ENCODE results near the gene ZDBF2. TPM values are rescaled to one million over a fixed set of nuclear protein-coding genes. Genes with fewer than 3 reads are reported as not detected.

ZDBF2 gene
- total RNA-seq, 1 donor from 2014 or later = 8.0 TPM

GRCh38 chr2:206305523-206306245 lies 31.2 kb downstream of the ZDBF2 start:
- Mint-ChIP-seq H3K9me3 (no peaks in the 10 kb centered on the region), H3K27me3 (no peaks in the 10 kb centered on the region), H3K4me3 (no peak overlapping the region), H3K36me3 (ENCODE audit: low read depth) (peaks cover 14% of the 10 kb centered on the region), H3K4me1 (no peaks in the 10 kb centered on the region), H3K27ac (no peak overlapping the region)
- ATAC-seq (ENCODE audit: low read depth) (no peak), DNase-seq (no peak)
- TF ChIP-seq, protein P1, sequence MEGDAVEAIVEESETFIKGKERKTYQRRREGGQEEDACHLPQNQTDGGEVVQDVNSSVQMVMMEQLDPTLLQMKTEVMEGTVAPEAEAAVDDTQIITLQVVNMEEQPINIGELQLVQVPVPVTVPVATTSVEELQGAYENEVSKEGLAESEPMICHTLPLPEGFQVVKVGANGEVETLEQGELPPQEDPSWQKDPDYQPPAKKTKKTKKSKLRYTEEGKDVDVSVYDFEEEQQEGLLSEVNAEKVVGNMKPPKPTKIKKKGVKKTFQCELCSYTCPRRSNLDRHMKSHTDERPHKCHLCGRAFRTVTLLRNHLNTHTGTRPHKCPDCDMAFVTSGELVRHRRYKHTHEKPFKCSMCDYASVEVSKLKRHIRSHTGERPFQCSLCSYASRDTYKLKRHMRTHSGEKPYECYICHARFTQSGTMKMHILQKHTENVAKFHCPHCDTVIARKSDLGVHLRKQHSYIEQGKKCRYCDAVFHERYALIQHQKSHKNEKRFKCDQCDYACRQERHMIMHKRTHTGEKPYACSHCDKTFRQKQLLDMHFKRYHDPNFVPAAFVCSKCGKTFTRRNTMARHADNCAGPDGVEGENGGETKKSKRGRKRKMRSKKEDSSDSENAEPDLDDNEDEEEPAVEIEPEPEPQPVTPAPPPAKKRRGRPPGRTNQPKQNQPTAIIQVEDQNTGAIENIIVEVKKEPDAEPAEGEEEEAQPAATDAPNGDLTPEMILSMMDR (IDR thresholded peaks at IDR 0.05) = no peak
- CTCF ChIA-PET = no interaction called here
- POLR2A ChIA-PET = no interaction called here
- intact Hi-C loops (cut with micrococcal nuclease) = no loop called here

GRCh38 chr2:206311026-206311425 lies 36.6 kb downstream of the ZDBF2 start:
- no peaks in the 10 kb centered on the region for H3K36me3 Mint-ChIP-seq (ENCODE audit: low read depth)
- intact Hi-C loops (cut with micrococcal nuclease) = no loop called here
- H3K9me3 Mint-ChIP-seq = no peaks in the 10 kb centered on the region
- ATAC-seq (ENCODE audit: low read depth) (no peak), DNase-seq (no peak)
- TF ChIP-seq, protein P1 (IDR thresholded peaks at IDR 0.05) = no peak
- ChIA-PET CTCF (no interaction called here), POLR2A (no interaction called here)
- no peak overlapping the region for H3K4me3 Mint-ChIP-seq
- H3K27me3 Mint-ChIP-seq = no peaks in the 10 kb centered on the region
- H3K4me1 Mint-ChIP-seq = no peaks in the 10 kb centered on the region
- H3K27ac Mint-ChIP-seq = no peak overlapping the region

GRCh38 chr2:206316141-206316540 lies 41.7 kb downstream of the ZDBF2 start:
- Mint-ChIP-seq H3K27ac (no peak overlapping the region), H3K4me1 (no peaks in the 10 kb centered on the region), H3K27me3 (no peaks in the 10 kb centered on the region), H3K9me3 (peaks cover 8% of the 10 kb centered on the region), H3K36me3 (ENCODE audit: low read depth) (peaks cover 3% of the 10 kb centered on the region), H3K4me3 (no peak overlapping the region)
- no peak for ATAC-seq (ENCODE audit: low read depth)
- no peak for DNase-seq
- ChIA-PET CTCF (no interaction called here), POLR2A (no interaction called here)
- intact Hi-C loops (cut with micrococcal nuclease) = no loop called here
- TF ChIP-seq, protein P1 (IDR thresholded peaks at IDR 0.05) = no peak

DNA sequence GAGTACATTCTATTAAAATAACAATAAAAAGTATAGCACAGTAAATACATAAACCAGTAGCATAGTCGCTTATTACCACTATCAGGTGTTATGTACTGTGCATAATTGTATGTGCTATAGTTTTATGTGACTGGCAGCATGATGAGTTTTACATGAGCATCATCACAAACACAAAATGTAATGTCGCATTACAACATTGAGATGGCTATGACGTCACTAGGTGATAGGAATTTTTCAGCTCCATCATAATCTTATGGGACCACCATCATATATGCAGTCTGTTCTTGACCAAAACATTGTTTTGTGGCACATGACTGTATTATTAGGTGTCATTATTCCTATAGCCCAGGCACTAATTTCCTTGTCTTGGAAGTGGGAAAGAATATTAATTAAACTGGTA lies 48.6 kb downstream of the ZDBF2 start:
- H3K27ac Mint-ChIP-seq = no peak overlapping the region
- DNase-seq = no peak
- H3K27me3 Mint-ChIP-seq = no peaks in the 10 kb centered on the region
- TF ChIP-seq, protein P1 (IDR thresholded peaks at IDR 0.05) = no peak
- peaks cover 11% of the 10 kb centered on the region for H3K9me3 Mint-ChIP-seq
- ChIA-PET CTCF (no interaction called here), POLR2A (no interaction called here)
- no peaks in the 10 kb centered on the region for H3K4me1 Mint-ChIP-seq
- H3K4me3 Mint-ChIP-seq = no peak overlapping the region
- intact Hi-C loops (cut with micrococcal nuclease) = no loop called here
- no peak for ATAC-seq (ENCODE audit: low read depth)
- peaks cover 3% of the 10 kb centered on the region for H3K36me3 Mint-ChIP-seq (ENCODE audit: low read depth)

GRCh38 chr2:206323486-206323885 lies 49.0 kb downstream of the ZDBF2 start:
- Mint-ChIP-seq H3K9me3 (peaks cover 10% of the 10 kb centered on the region), H3K27me3 (no peaks in the 10 kb centered on the region), H3K27ac (no peak overlapping the region), H3K4me1 (no peaks in the 10 kb centered on the region), H3K4me3 (no peak overlapping the region), H3K36me3 (ENCODE audit: low read depth) (peaks cover 3% of the 10 kb centered on the region)
- ChIA-PET POLR2A (no interaction called here), CTCF (no interaction called here)
- TF ChIP-seq, protein P1 (IDR thresholded peaks at IDR 0.05) = no peak
- ATAC-seq (ENCODE audit: low read depth) = no peak
- intact Hi-C loops (cut with micrococcal nuclease) = no loop called here
- no peak for DNase-seq
